ENCODE results near the gene DCTPP1.

Gene DCTPP1

GRCh38 chr16:30394592-30395154, 35.2 kb downstream of the DCTPP1 start:
- CTCF ChIA-PET = interaction anchor here (0.6 to 1.5 kb wide), 4 partner anchors 15 to 234 kb away, joined by 3 to 4 read pairs (median 4); no protein-coding TSS in a partner anchor
- H3K27ac ChIP-seq = peak overlapping the region; percentile 78
- no peak for TF ChIP-seq CTCF (conservative IDR thresholded peaks at IDR 0.05; ENCODE audit: low read depth)
- POLR2A ChIA-PET (ENCODE audit: low non-redundant PET) = no interaction called here
- DNase-seq (ENCODE audit: low spot score) = no peak

- ChIA-PET POLR2A (ENCODE audit: low non-redundant PET) (interaction anchor here (1.1 kb wide), 1 partner anchor 13 kb away, joined by 3 read pairs; no protein-coding TSS in a partner anchor), CTCF (no interaction called here)
- H3K27ac ChIP-seq = no peak overlapping the region
- no peak for DNase-seq (ENCODE audit: low spot score)
- TF ChIP-seq CTCF (conservative IDR thresholded peaks at IDR 0.05; ENCODE audit: low read depth) = no peak
These were observed 46.3 kb downstream of the DCTPP1 start for GRCh38 chr16:30383521-30383920.

- CTCF ChIA-PET = no interaction called here
- DNase-seq (ENCODE audit: low spot score) = no peak
- H3K27ac ChIP-seq = peak within 1 kb of the TSS; percentile 42
- TF ChIP-seq CTCF (conservative IDR thresholded peaks at IDR 0.05; ENCODE audit: low read depth) = no peak
- POLR2A ChIA-PET (ENCODE audit: low non-redundant PET) = interaction anchor here (0.5 kb wide), 1 partner anchor 268 kb away, joined by 11 read pairs; no protein-coding TSS in a partner anchor
These were observed 47.5 kb downstream of the DCTPP1 start, which contains the start of gene SEPTIN1 for GRCh38 chr16:30382111-30382881. SEPTIN1 (minus strand) TSS chr16:30382561; CDS start chr16:30382542, 19 bp downstream.

GRCh38 chr16:30381291-30382041, 48.4 kb downstream of the DCTPP1 start:
- DNase-seq (ENCODE audit: low spot score) = no peak
- CTCF ChIA-PET = no interaction called here
- no peak for TF ChIP-seq CTCF (conservative IDR thresholded peaks at IDR 0.05; ENCODE audit: low read depth)
- peak overlapping the region; percentile 42 for H3K27ac ChIP-seq
- POLR2A ChIA-PET (ENCODE audit: low non-redundant PET) = no interaction called here

- peak overlapping the region; percentile 42 for H3K27ac ChIP-seq
- ChIA-PET CTCF (no interaction called here), POLR2A (ENCODE audit: low non-redundant PET) (no interaction called here)
- no peak for TF ChIP-seq CTCF (conservative IDR thresholded peaks at IDR 0.05; ENCODE audit: low read depth)
- no peak for DNase-seq (ENCODE audit: low spot score)
These were observed 49.0 kb downstream of the DCTPP1 start for GRCh38 chr16:30380803-30381208.

GRCh38 chr16:30380072-30380802, 49.6 kb downstream of the DCTPP1 start:
- no peak for DNase-seq (ENCODE audit: low spot score)
- CTCF ChIA-PET = no interaction called here
- peak overlapping the region; percentile 42 for H3K27ac ChIP-seq
- POLR2A ChIA-PET (ENCODE audit: low non-redundant PET) = no interaction called here
- TF ChIP-seq CTCF (conservative IDR thresholded peaks at IDR 0.05; ENCODE audit: low read depth) = no peak
